ENCODE measurements around the gene SLC6A3.

Gene SLC6A3

DNA sequence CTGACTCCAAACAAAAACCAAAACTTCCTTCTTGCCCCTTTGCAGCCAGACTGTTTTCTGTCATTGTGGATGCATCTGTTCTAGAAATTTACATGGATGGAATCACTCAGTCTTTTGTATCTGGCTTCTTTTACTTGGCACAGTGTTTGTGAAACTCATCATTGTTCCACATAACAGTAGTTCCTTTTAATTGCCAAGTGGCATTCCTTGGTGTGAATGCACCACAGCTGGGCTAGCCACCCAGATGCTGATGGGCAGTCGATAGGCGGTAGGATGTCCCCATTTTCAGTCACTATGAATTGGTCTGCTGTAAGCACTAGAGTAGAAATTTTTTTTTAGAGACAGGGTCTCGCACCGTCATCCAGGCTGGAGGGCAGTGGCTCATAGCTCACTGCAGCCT lies 94.1 kb downstream of the SLC6A3 start:
- DNase-seq (ENCODE audit: low read depth in 3 of 3): no peak

- DNase-seq (ENCODE audit: low read depth in 3 of 3): no peak
These were observed 96.0 kb downstream of the SLC6A3 start for GRCh38 chr5:1349246-1349645.

GRCh38 chr5:1348986-1349245 lies 96.3 kb downstream of the SLC6A3 start:
- DNase-seq (ENCODE audit: low read depth in 3 of 3): no peak

- DNase-seq (ENCODE audit: low read depth in 3 of 3): no peak
These were observed 97.7 kb downstream of the SLC6A3 start for GRCh38 chr5:1347571-1347970.

DNA sequence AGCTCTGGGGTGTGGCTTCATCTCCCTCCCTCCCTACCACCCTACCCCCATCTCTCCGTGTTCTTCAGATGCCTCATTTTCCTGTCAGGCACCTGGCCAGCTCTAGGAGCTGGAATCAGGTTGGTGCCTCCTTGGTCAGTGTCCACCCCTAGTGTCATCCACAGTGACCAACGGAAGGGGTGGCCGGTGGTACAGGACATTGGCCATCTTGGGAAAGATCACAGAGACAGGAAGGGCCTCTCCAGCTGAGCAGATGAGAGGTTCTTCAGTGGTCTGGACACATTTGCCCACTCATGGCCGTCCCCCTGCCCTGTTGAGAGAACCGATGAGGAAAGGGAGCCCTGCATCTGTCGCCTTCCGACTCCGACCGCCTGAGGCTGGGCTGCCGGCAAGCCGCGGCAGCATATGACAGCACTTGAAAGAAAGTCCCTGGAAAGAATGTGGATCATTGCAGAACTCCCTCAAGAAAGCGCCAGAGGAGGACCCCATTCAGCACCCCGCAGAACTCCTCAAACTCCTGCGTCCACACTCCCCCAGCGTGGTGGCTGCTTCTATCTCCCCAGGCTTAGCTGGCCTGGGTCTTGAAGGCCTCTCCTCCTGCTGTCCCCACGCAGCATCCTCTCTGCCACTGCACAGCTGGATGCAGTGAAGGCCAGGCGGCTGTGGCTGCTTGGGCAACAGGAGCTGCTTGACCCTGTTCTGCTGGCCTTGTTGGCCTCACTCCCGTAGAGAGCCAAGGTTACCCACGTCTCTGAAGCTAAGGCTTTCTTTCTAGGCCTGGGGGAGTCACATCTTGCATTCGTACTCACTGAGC lies 98.4 kb downstream of the SLC6A3 start:
- DNase-seq (ENCODE audit: low read depth in 3 of 3): no peak

DNA sequence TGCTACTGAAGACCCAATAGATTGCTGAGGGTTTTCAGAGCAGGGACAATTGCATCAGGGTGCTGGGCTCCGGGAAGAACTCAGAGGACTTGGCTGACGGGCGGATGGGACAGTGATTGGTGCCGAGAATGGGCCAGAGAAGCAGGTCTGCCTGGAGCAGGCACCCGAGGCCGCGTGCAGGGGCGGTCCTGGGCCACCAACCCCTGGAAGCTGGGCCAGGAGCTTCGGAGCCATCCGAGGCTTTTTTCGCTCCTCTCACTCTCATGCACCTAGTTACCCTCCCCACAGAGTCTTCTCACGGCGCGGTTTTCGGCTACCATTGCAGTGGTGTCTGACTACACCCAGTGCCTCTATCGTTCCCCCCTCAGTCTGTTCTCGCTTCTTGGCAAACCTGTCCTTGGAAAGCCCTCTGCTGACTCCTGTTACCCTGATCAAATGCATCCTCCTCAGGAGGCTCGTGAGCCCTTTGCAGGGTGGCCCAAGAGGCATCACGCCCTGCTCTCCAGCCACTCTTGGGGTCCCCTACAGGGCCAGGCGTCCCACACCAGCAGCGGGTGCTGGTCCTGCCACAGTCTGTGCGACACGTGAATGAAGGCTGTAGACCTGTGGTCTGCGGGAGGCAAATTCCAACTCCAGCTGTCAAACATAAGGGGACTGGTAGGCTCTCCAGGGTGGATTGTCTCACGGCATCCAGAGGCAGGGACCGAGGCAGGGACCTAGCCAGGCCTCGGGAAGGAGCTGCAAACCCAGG lies 99.2 kb downstream of the SLC6A3 start:
- no peak for DNase-seq (ENCODE audit: low read depth in 3 of 3)

DNA sequence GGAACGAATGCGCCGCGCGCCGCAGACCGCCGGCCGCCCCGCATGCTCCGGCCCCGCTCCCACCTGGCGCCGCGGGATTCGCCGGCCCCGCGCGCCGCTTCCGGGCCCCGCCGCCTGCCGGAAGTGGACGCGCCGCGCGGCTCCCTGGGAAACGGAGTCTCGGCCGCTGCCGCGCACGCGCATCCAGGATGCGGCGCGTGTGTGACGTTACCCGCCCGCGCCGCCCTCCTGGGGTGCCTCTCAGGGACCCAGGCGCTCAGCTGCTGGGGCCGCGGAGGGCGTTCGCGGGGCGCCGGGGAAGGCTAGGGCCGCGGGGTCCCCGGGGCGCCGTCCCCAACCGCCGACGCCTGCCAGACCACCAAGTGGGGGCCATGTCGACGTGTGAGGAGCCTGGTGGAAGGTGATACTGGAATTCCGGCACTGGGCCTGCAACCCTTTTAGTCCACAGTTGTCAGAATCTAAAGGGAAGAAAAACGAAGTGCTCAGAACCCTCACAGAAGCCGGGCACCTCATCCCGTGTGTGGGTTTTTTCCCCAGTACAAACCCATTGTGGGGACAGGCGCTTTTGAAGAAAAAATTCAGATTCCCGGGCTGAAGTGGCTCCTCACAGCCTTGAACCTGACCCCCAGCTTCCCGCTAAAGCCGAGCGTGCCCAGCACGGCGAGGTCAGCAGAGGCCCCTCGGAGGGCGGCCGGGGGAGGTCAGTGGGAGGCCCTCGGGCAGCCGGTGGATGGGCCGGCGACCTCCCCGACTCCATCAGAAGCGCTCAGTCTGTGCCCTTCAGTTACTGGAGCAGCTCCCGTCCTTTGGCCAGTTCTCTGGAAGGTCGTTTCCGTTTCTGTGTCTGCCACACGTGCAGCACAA lies 100.0 kb downstream of the SLC6A3 start, which contains the start of gene CLPTM1L:
Gene CLPTM1L (minus strand): TSS at position 125 of the 864 bp plus-strand sequence. CDS start 258 bp downstream, outside the sequence.
- peak; percentile 69 to 84 (median 73) for DNase-seq (ENCODE audit: low read depth in 3 of 3)

DNA sequence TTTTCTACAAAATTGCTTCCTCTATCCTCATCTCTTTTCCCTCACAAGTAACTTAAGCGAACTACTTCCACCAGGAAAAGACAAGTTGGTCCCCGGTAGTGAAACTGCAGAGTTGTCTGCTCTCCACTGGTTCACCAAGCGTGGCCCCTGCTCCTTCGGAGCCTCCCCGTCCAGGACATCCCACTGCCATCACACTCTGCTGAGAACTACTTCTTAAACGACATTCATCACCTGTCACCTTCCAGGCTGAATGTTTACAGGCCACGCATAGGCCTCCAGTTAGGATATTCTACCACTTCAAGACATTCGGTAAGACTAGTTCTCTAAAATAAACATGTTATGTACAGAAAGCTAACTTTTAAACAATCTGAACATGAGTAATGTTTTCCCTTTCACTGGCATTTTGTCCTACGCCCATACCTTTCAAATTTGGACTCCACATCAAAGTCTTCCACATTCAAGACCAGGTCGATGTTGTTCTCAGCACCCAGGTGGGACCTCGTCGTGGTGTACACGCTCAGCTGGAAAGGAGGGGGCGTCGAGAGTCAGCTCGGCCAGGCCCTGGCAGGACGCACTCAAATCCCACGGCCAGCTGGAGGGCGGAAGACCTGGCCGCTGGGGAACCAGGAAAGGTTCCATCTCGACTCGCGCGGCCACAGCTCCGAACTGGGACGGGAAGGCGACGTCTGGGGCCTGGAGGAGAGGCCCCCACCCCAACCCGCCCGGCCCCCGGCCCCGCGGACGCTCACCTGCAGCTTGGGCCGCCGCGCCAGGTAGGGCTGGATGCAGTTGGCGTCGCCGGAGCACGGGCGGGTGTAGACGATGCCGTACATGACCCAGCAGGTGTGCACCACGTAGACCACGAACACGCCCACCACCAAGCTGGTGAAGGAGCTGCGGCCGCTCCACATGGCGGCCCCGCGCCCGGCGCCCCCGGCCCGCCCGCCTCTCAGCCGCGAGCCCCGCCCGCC lies 101.0 kb downstream of the SLC6A3 start:
- DNase-seq (ENCODE audit: low read depth in 3 of 3): no peak

- no peak for DNase-seq (ENCODE audit: low read depth in 3 of 3)
These were observed 101.9 kb downstream of the SLC6A3 start for GRCh38 chr5:1343315-1343751.
